ENCODE data around the gene PANK4. TPM values are rescaled to one million over a fixed set of nuclear protein-coding genes. Genes with fewer than 3 reads are reported as not detected.

PANK4 gene
- total and polyA plus RNA-seq, 9 of the 15 experiments (the other 6 are each of a cell fraction or from before 2014, with no cell fraction given): 0.93 to 55.6 (median 31.5) TPM

GRCh38 chr1:2534687-2535441 is 8.5 kb upstream of the PANK4 start:
- Histone ChIP-seq H3K9me1 (ENCODE audit: control insufficient read depth, insufficient read depth, low read length) (no peaks in the 10 kb centered on the region), H3K36me3 (ENCODE audit: control insufficient read depth, insufficient read depth, low read length) (no peaks in the 10 kb centered on the region), H2AFZ (ENCODE audit: low read depth, low read length) (no peak overlapping the region), H3K4me2 (ENCODE audit: insufficient read depth, low read length) (no peak overlapping the region), H3K27ac (ENCODE audit: extremely low read depth, low read depth, low read length) (no peak overlapping the region), H3K9ac (ENCODE audit: insufficient read depth in 1 of 2, low read depth in 2 of 2, low read length in 2 of 2) (peak overlapping the region in 1 of 2 experiments; percentile 28; a peak in 1 of 4 replicates), H3K9me3 (replicated peaks; ENCODE audit: control insufficient read depth, insufficient read depth, low read depth, low read length) (no peaks in the 10 kb centered on the region), H3K79me2 (ENCODE audit: control insufficient read depth, insufficient read depth, low read length) (no peaks in the 10 kb centered on the region), H3K4me1 (replicated peaks in 1 of 2; ENCODE audit: control insufficient read depth in 2 of 2, insufficient read depth in 2 of 2, low read length in 2 of 2) (peaks cover 0 to 67% of the 10 kb centered on the region in 2 experiments; a peak in 3 of 5 replicates), H3K27me3 (ENCODE audit: control insufficient read depth in 2 of 2, insufficient read depth in 2 of 2, low read length in 2 of 2) (peaks cover 40 to 71% of the 10 kb centered on the region in 2 experiments; a peak in 4 of 5 replicates), H3K4me3 (no peak overlapping the region), H4K20me1 (replicated peaks; ENCODE audit: control insufficient read depth, insufficient read depth, low read length) (peaks cover 6% of the 10 kb centered on the region; the same call in 1 of the 2 replicates)
- FAIRE-seq (peak; percentile 44), ATAC-seq (no peak), DNase-seq (ENCODE audit: extremely low read depth in 1 of 4, low spot score in 3 of 4) (peak in 1 of 4 experiments; percentile 40)
- ChIA-PET POLR2A (interaction anchor here (1.0 to 1.5 kb wide), 3 partner anchors 9 to 117 kb away, joined by 3 to 4 read pairs (median 3); partner anchors contain the start of gene PANK4), CTCF (ENCODE audit: low intra/inter-chr PET ratio) (no interaction called here)
- BruUV-seq (replicated peaks): no TSS peak
- intact Hi-C loops (cut with micrococcal nuclease) (no loop called here), in situ Hi-C loops (cut with MboI) (loop anchor here (5.0 to 25.0 kb wide), 2 partner anchors 123 to 348 kb away; partner anchors contain the start of genes FAAP20 and PEX10)
- 5% methylated on average over 17 of the region's 18 CpGs for WGBS (ENCODE audit: insufficient coverage, low coverage, missing lambda C conversion rate)
- TF ChIP-seq ZKSCAN8 (CRISPR knock-in tag; IDR thresholded peaks at IDR 0.05) (peak; percentile 77; the same call in 1 of the 2 replicates), CBFA2T3 (IDR thresholded peaks at IDR 0.05) (0 out of 2 replicates have a peak, but pooled peaks have one; percentile 3), SUPT5H (IDR thresholded peaks at IDR 0.05) (no peak), EGR1 (conservative IDR thresholded peaks at IDR 0.05) (0 out of 2 replicates have a peak, but pooled peaks have one; percentile 20)

- Histone ChIP-seq H3K4me2 (ENCODE audit: insufficient read depth, low read length) (no peak overlapping the region), H4K20me1 (replicated peaks; ENCODE audit: control insufficient read depth, insufficient read depth, low read length) (peaks cover 6% of the 10 kb centered on the region; the same call in 1 of the 2 replicates), H3K27ac (ENCODE audit: extremely low read depth, low read depth, low read length) (no peak overlapping the region), H3K4me1 (replicated peaks in 1 of 2; ENCODE audit: control insufficient read depth in 2 of 2, insufficient read depth in 2 of 2, low read length in 2 of 2) (peaks cover 0 to 68% of the 10 kb centered on the region in 2 experiments; a peak in 3 of 5 replicates), H3K9ac (ENCODE audit: insufficient read depth in 1 of 2, low read depth in 2 of 2, low read length in 2 of 2) (0 out of 4 replicates have a peak overlapping the region, but pooled peaks of 1 of the 2 experiments have one; percentile 28), H3K27me3 (ENCODE audit: control insufficient read depth in 2 of 2, insufficient read depth in 2 of 2, low read length in 2 of 2) (peaks cover 42 to 73% of the 10 kb centered on the region in 2 experiments; a peak in 4 of 5 replicates), H2AFZ (ENCODE audit: low read depth, low read length) (no peak overlapping the region), H3K4me3 (no peak overlapping the region), H3K9me3 (replicated peaks; ENCODE audit: control insufficient read depth, insufficient read depth, low read depth, low read length) (no peaks in the 10 kb centered on the region), H3K9me1 (ENCODE audit: control insufficient read depth, insufficient read depth, low read length) (no peaks in the 10 kb centered on the region), H3K79me2 (ENCODE audit: control insufficient read depth, insufficient read depth, low read length) (no peaks in the 10 kb centered on the region), H3K36me3 (ENCODE audit: control insufficient read depth, insufficient read depth, low read length) (no peaks in the 10 kb centered on the region)
- intact Hi-C loops (cut with micrococcal nuclease) (no loop called here), in situ Hi-C loops (cut with MboI) (loop anchor here (25.0 kb wide), 1 partner anchor 347 kb away; the partner anchor contains the start of gene FAAP20)
- no peak for DNase-seq (ENCODE audit: extremely low read depth in 1 of 4, low spot score in 3 of 4)
- TF ChIP-seq MTA3 (IDR thresholded peaks at IDR 0.05; ENCODE audit: borderline replicate concordance) (no peak), RAD51 (IDR thresholded peaks at IDR 0.05; ENCODE audit: borderline replicate concordance, low read depth) (no peak), GATAD2A (IDR thresholded peaks at IDR 0.05) (no peak), SAP30 (IDR thresholded peaks at IDR 0.05; ENCODE audit: borderline replicate concordance, insufficient read depth, low read depth, low read length, poor library complexity, severe bottlenecking) (no peak), MAX (CRISPR knock-in tag; IDR thresholded peaks at IDR 0.05) (no peak), FOXP4 (CRISPR knock-in tag; IDR thresholded peaks at IDR 0.05; ENCODE audit: borderline replicate concordance) (no peak)
- BruUV-seq (replicated peaks): no TSS peak
- no peak for ATAC-seq
- ChIA-PET CTCF (ENCODE audit: low intra/inter-chr PET ratio) (no interaction called here), POLR2A (interaction anchor here (1.1 to 1.5 kb wide), 3 partner anchors 8 to 116 kb away, joined by 3 to 4 read pairs (median 3); partner anchors contain the start of gene PANK4)
- no peak for FAIRE-seq
- WGBS (ENCODE audit: insufficient coverage, low coverage, missing lambda C conversion rate): 1% methylated on average over 7 of the region's 7 CpGs
These were observed 7.9 kb upstream of the PANK4 start for GRCh38 chr1:2534315-2534686.
